Mesenchymal stem cell (in vitro differentiated cells and primary cell): ENCODE measurements around the gene CCDC24.
A peak's percentile ranks its signal among the peaks of the same experiment; 100 is the strongest.

Experiments used
- DNase-seq: peaks from one replicate; pipeline ENCODE4 v3.0.0-alpha.2; 2013
- H2AFZ ChIP-seq: one replicate; pipeline ENCODE4 v1.6.1; 2013; ENCODE audit warnings: low read depth, mild to moderate bottlenecking, control low read depth, inconsistent platforms, low read length, moderate library complexity
- H2AK5ac ChIP-seq: 2 replicates; pipeline ENCODE4 v1.6.1; 2013; ENCODE audit warnings: low read length, moderate library complexity, mild to moderate bottlenecking, inconsistent platforms; ENCODE audit not compliant: severe bottlenecking
- H2BK120ac ChIP-seq: one replicate; pipeline ENCODE4 v1.6.1; 2013; ENCODE audit warnings: low read depth, mild to moderate bottlenecking, inconsistent platforms, low read length, moderate library complexity
- H2BK12ac ChIP-seq, 2 experiments: one replicate each; pipeline ENCODE4 v1.6.1; 2013; ENCODE audit warnings: inconsistent platforms in 2 of 2, low read length in 2 of 2, mild to moderate bottlenecking in 2 of 2, moderate library complexity in 2 of 2, control low read depth in 1 of 2
- H2BK15ac ChIP-seq: one replicate; pipeline ENCODE4 v1.6.1; 2013; ENCODE audit warnings: mild to moderate bottlenecking, low read depth, inconsistent platforms; ENCODE audit not compliant: poor library complexity, severe bottlenecking
- H2BK5ac ChIP-seq: 2 replicates; pipeline ENCODE4 v1.6.1; 2013; ENCODE audit warnings: low read depth, mild to moderate bottlenecking, low read length, control low read depth, inconsistent platforms; ENCODE audit not compliant: poor library complexity, severe bottlenecking
- H3K14ac ChIP-seq, 2 experiments: one replicate each; pipeline ENCODE4 v1.6.1; 2013; ENCODE audit warnings: inconsistent platforms in 2 of 2, low read length in 2 of 2, control low read depth in 1 of 2, mild to moderate bottlenecking in 1 of 2, moderate library complexity in 1 of 2
- H3K18ac ChIP-seq, 2 experiments: one replicate each; pipeline ENCODE4 v1.6.1; 2013; ENCODE audit warnings: inconsistent platforms in 2 of 2, low read length in 2 of 2, control low read depth in 1 of 2, low read depth in 1 of 2, mild to moderate bottlenecking in 1 of 2
- H3K23ac ChIP-seq, 2 experiments: one replicate each; pipeline ENCODE4 v1.6.1; 2013; ENCODE audit warnings: inconsistent platforms in 2 of 2, low read length in 2 of 2, mild to moderate bottlenecking in 2 of 2, moderate library complexity in 2 of 2, control low read depth in 1 of 2
- H3K27ac ChIP-seq: 2 replicates; pipeline ENCODE4 v1.5.1; 2013; ENCODE audit warnings: mild to moderate bottlenecking, moderate library complexity, low read length, control low read depth, inconsistent platforms; ENCODE audit not compliant: poor library complexity, severe bottlenecking
- H3K27me3 ChIP-seq, 2 experiments: 2 replicates each; pipeline versions ENCODE4 v1.6.1 to v1.7.0; 2013; ENCODE audit warnings: low read length in 2 of 2, mild to moderate bottlenecking in 2 of 2, moderate library complexity in 2 of 2, control low read depth in 1 of 2, inconsistent platforms in 1 of 2; ENCODE audit not compliant: control insufficient read depth in 1 of 2, insufficient read depth in 1 of 2
- H3K36me3 ChIP-seq, 2 experiments: 2 replicates each; pipeline versions ENCODE4 v1.6.1 to v1.7.0; 2013; ENCODE audit warnings: low read length in 2 of 2, control low read depth in 1 of 2, inconsistent platforms in 1 of 2, low read depth in 1 of 2, mild to moderate bottlenecking in 1 of 2; ENCODE audit not compliant: insufficient read depth in 2 of 2, control insufficient read depth in 1 of 2
- H3K4ac ChIP-seq, 2 experiments: one replicate each; pipeline ENCODE4 v1.6.1; 2013; ENCODE audit warnings: inconsistent platforms in 2 of 2, low read length in 2 of 2, mild to moderate bottlenecking in 2 of 2, moderate library complexity in 2 of 2, control low read depth in 1 of 2, low read depth in 1 of 2
- H3K4me1 ChIP-seq: 2 replicates; pipeline ENCODE4 v1.6.1; 2013; ENCODE audit warnings: low read depth, low read length, control low read depth; ENCODE audit not compliant: control insufficient read depth, insufficient read depth
- H3K4me2 ChIP-seq: 2 replicates; pipeline ENCODE4 v1.6.1; 2013; ENCODE audit warnings: low read length, mild to moderate bottlenecking, inconsistent platforms; ENCODE audit not compliant: poor library complexity, severe bottlenecking
- H3K4me3 ChIP-seq, 2 experiments: 2 replicates each; pipeline versions ENCODE4 v1.5.1 to v1.7.0; 2013; ENCODE audit warnings: low read length in 2 of 2, mild to moderate bottlenecking in 2 of 2, control low read depth in 1 of 2, low read depth in 1 of 2; ENCODE audit not compliant: insufficient read depth in 1 of 2
- H3K79me1 ChIP-seq: replicated peaks from 2 replicates; pipeline ENCODE4 v1.6.1; 2013; ENCODE audit warnings: mild to moderate bottlenecking, control low read depth, low read length, inconsistent platforms; ENCODE audit not compliant: poor library complexity, severe bottlenecking
- H3K9ac ChIP-seq: 2 replicates; pipeline ENCODE4 v1.7.0; 2013; ENCODE audit warnings: mild to moderate bottlenecking, low read length, moderate library complexity
- H3K9me3 ChIP-seq: 2 replicates; pipeline ENCODE4 v1.7.0; 2013; ENCODE audit warnings: mild to moderate bottlenecking, low read length; ENCODE audit not compliant: control insufficient read depth
- H4K8ac ChIP-seq: one replicate; pipeline ENCODE4 v1.6.1; 2013; ENCODE audit warnings: inconsistent platforms, mild to moderate bottlenecking, low read length, moderate library complexity
- H4K91ac ChIP-seq: one replicate; pipeline ENCODE4 v1.6.1; 2013; ENCODE audit warnings: mild to moderate bottlenecking, low read length, inconsistent platforms
- WGBS: methylation state at CpG from one replicate; pipeline ENCODE4 v1.1.7; 2013; ENCODE audit warnings: mixed read lengths; 5-methylcytosine and 5-hydroxymethylcytosine counted together

CCDC24 gene

GRCh38 chr1:43969746-43970466 is 21.5 kb upstream of the CCDC24 start, which contains the start of gene DPH2:
Gene DPH2 (plus strand): TSS chr1:43970010. CDS start chr1:43970176, 166 bp downstream.
- Histone ChIP-seq H2AFZ (peak within 1 kb of the TSS; percentile 15), H3K79me1 (peaks cover 22% of the 10 kb centered on the region), H2BK120ac (no peak within 1 kb of the TSS), H3K4me1 (peaks cover 13% of the 10 kb centered on the region), H3K4me2 (peak within 1 kb of the TSS; percentile 91), H3K23ac (no peak within 1 kb of the TSS), H3K27ac (no peak within 1 kb of the TSS), H2BK5ac (no peak within 1 kb of the TSS), H3K18ac (no peak within 1 kb of the TSS), H2BK12ac (no peak within 1 kb of the TSS), H2AK5ac (no peak within 1 kb of the TSS), H4K91ac (peak within 1 kb of the TSS; percentile 18), H4K8ac (peak within 1 kb of the TSS; percentile 89), H2BK15ac (no peak within 1 kb of the TSS), H3K4me3 (peak within 1 kb of the TSS; percentile 87 to 100), H3K36me3 (peaks cover 46 to 52% of the 10 kb centered on the region in 2 experiments), H3K9me3 (no peaks in the 10 kb centered on the region), H3K4ac (no peak within 1 kb of the TSS), H3K9ac (peak within 1 kb of the TSS; percentile 92), H3K27me3 (no peaks in the 10 kb centered on the region), H3K14ac (no peak within 1 kb of the TSS)
- 2% methylated on average over 43 of the region's 47 CpGs for WGBS
- DNase-seq: peak; percentile 97

GRCh38 chr1:43970502-43970901 is 20.9 kb upstream of the CCDC24 start:
- H4K91ac ChIP-seq: no peak overlapping the region
- H3K4me1 ChIP-seq: peaks cover 13% of the 10 kb centered on the region
- H2BK15ac ChIP-seq: no peak overlapping the region
- H3K79me1 ChIP-seq: peaks cover 19% of the 10 kb centered on the region
- 38% methylated on average over 3 of the region's 5 CpGs for WGBS
- H2BK12ac ChIP-seq: no peak overlapping the region
- no peak overlapping the region for H3K14ac ChIP-seq
- no peaks in the 10 kb centered on the region for H3K27me3 ChIP-seq
- peak overlapping the region; percentile 87 to 100 for H3K4me3 ChIP-seq
- H3K18ac ChIP-seq: no peak overlapping the region
- H3K9ac ChIP-seq: peak overlapping the region; percentile 92
- H2AK5ac ChIP-seq: no peak overlapping the region
- no peaks in the 10 kb centered on the region for H3K9me3 ChIP-seq
- no peak overlapping the region for H2BK120ac ChIP-seq
- H2AFZ ChIP-seq: peak overlapping the region; percentile 15
- no peak overlapping the region for H3K27ac ChIP-seq
- DNase-seq: no peak
- H3K4me2 ChIP-seq: peak overlapping the region; percentile 91
- H4K8ac ChIP-seq: no peak overlapping the region
- H3K36me3 ChIP-seq: peaks cover 44 to 47% of the 10 kb centered on the region in 2 experiments
- H3K23ac ChIP-seq: no peak overlapping the region
- no peak overlapping the region for H2BK5ac ChIP-seq
- H3K4ac ChIP-seq: no peak overlapping the region

- no peak overlapping the region for H3K4me2 ChIP-seq
- H3K36me3 ChIP-seq: peaks cover 42 to 43% of the 10 kb centered on the region in 2 experiments
- H3K79me1 ChIP-seq: peaks cover 22% of the 10 kb centered on the region
- no peak overlapping the region for H2AFZ ChIP-seq
- peaks cover 15% of the 10 kb centered on the region for H3K4me1 ChIP-seq
- no peaks in the 10 kb centered on the region for H3K9me3 ChIP-seq
- H3K27ac ChIP-seq: no peak overlapping the region
- H3K23ac ChIP-seq: no peak overlapping the region
- no peak overlapping the region for H2AK5ac ChIP-seq
- H4K91ac ChIP-seq: no peak overlapping the region
- H2BK15ac ChIP-seq: no peak overlapping the region
- H3K4me3 ChIP-seq: peak overlapping the region in 1 of 2 experiments; percentile 100
- H4K8ac ChIP-seq: no peak overlapping the region
- H3K27me3 ChIP-seq: no peaks in the 10 kb centered on the region
- no peak overlapping the region for H3K18ac ChIP-seq
- no peak overlapping the region for H3K14ac ChIP-seq
- H2BK5ac ChIP-seq: no peak overlapping the region
- no peak for DNase-seq
- H2BK12ac ChIP-seq: no peak overlapping the region
- no peak overlapping the region for H3K4ac ChIP-seq
- H2BK120ac ChIP-seq: no peak overlapping the region
- WGBS: 89% methylated on average over 9 of the region's 9 CpGs
- H3K9ac ChIP-seq: peak overlapping the region; percentile 92
These were observed 20.5 kb upstream of the CCDC24 start for GRCh38 chr1:43970911-43971310.

GRCh38 chr1:43971336-43971980 is 19.9 kb upstream of the CCDC24 start:
- Histone ChIP-seq H3K79me1 (peaks cover 26% of the 10 kb centered on the region), H4K8ac (no peak overlapping the region), H3K36me3 (peaks cover 42 to 44% of the 10 kb centered on the region in 2 experiments), H3K4me1 (peaks cover 21% of the 10 kb centered on the region), H2BK5ac (no peak overlapping the region), H3K27me3 (no peaks in the 10 kb centered on the region), H2BK15ac (no peak overlapping the region), H2BK120ac (no peak overlapping the region), H2AK5ac (no peak overlapping the region), H3K4ac (no peak overlapping the region), H3K4me2 (no peak overlapping the region), H3K14ac (no peak overlapping the region), H3K27ac (no peak overlapping the region), H3K18ac (no peak overlapping the region), H3K4me3 (peak overlapping the region in 1 of 2 experiments; percentile 100), H3K9me3 (no peaks in the 10 kb centered on the region), H3K9ac (no peak overlapping the region), H3K23ac (no peak overlapping the region), H2AFZ (no peak overlapping the region), H4K91ac (no peak overlapping the region), H2BK12ac (no peak overlapping the region)
- WGBS: 98% methylated on average over 15 of the region's 17 CpGs
- DNase-seq: no peak
